Neural crest cell (in vitro differentiated cells): Measurements from ENCODE around the gene SIGLEC15. TPM values are rescaled to one million over a fixed set of nuclear protein-coding genes. Genes with fewer than 3 reads are reported as not detected.

Experiments
- DNase-seq: peaks from one replicate; pipeline ENCODE4 v3.0.0; 2021; ENCODE audit warnings: low read depth, mixed read lengths, low spot score
- H3K27ac Mint-ChIP-seq: one replicate; pipeline ENCODE4 v1.8.0; 2021; ENCODE audit warnings: mild to moderate bottlenecking, mixed read lengths; ENCODE audit not compliant: unreplicated experiment
- H3K27me3 Mint-ChIP-seq: 2 replicates; pipeline ENCODE4 v1.8.0; 2021; ENCODE audit warnings: low read depth, mild to moderate bottlenecking, mixed read lengths
- H3K36me3 Mint-ChIP-seq: 2 replicates; pipeline ENCODE4 v1.8.0; 2021; ENCODE audit warnings: low read depth, mild to moderate bottlenecking, mixed read lengths
- H3K4me1 Mint-ChIP-seq: 2 replicates; pipeline ENCODE4 v1.8.0; 2021; ENCODE audit warnings: mixed read lengths
- H3K4me3 Mint-ChIP-seq: one replicate; pipeline ENCODE4 v1.8.0; 2021; ENCODE audit warnings: mild to moderate bottlenecking, mixed read lengths
- H3K9me3 Mint-ChIP-seq: 2 replicates; pipeline ENCODE4 v1.8.0; 2021; ENCODE audit warnings: mixed read lengths
- CTCF ChIP-seq: fragments of 200-600 bp; sonication (generic); conservative IDR thresholded peaks from 2 replicates; pipeline ENCODE4 v1.5.0; 2021; ENCODE audit warnings: antibody characterized with exemption, mild to moderate bottlenecking
- total RNA-seq: library from RNA; stranded (reverse); gene quantifications from 2 replicates; pipeline ENCODE4 v1.2.1, GENCODE V29; 2021

SIGLEC15 gene
- total RNA-seq, 1 donor from 2014 or later, result not detected

DNA sequence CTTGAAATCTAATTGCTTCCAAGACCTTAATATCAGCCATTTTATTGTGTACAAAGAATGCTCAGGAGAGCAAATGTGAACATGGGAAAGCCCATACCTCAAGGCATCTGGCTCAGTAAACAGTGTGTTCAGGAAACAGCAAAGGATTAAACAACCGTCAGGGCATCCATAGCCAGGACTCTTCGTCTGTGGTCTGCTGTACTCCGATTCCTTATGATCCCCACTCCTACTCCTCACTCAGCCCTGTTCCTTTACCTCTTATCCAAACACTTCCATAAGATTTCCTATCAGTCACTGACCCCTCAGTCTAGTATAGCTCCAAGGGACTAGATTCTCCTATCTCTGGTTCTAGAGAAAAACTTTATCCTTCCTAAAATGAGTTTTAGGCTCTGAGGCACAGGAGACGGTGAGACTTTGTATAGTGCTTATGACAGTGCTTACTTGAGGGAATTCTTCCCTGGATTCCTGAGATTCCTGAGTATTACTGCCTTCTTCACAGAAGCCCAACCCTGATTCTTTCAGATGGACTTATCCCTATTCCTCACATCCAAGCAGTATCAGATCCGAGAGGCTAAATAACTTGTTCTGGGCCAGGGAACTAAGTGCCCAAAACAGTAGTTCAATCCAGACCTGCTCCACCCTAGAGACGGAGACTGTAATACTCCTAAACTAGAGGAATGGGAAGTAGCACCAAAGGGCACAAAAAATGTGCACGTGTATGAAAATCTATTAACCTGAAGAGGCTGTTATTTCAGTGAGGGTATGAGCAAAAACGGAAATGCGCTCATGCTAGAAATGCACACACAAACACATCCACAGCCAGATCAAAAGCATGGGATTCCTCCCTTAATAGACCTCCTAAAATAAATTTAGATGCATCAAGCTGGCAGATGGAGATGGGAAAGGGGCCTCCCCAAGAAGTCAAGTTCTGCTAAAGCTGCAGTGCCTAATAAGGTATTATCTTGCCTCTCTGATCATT, 42.1 kb upstream of the SIGLEC15 start:
- Mint-ChIP-seq H3K36me3 (no peaks in the 10 kb centered on the region), H3K9me3 (no peaks in the 10 kb centered on the region), H3K27ac (no peak overlapping the region), H3K4me3 (no peak overlapping the region), H3K27me3 (no peaks in the 10 kb centered on the region), H3K4me1 (no peaks in the 10 kb centered on the region)
- DNase-seq, result no peak
- no peak for TF ChIP-seq CTCF

- Mint-ChIP-seq H3K36me3 (no peaks in the 10 kb centered on the region), H3K9me3 (no peaks in the 10 kb centered on the region), H3K4me1 (no peaks in the 10 kb centered on the region), H3K4me3 (no peak overlapping the region), H3K27ac (no peak overlapping the region), H3K27me3 (no peaks in the 10 kb centered on the region)
- no peak for DNase-seq
- no peak for TF ChIP-seq CTCF
Measured at GRCh38 chr18:45785134-45785533, 40.3 kb upstream of the SIGLEC15 start.

- DNase-seq, result no peak
- Mint-ChIP-seq H3K27ac (no peak overlapping the region), H3K27me3 (no peaks in the 10 kb centered on the region), H3K9me3 (peaks cover 3% of the 10 kb centered on the region), H3K4me3 (no peak overlapping the region), H3K4me1 (no peaks in the 10 kb centered on the region), H3K36me3 (no peaks in the 10 kb centered on the region)
- no peak for TF ChIP-seq CTCF
Measured at GRCh38 chr18:45786941-45787340, 38.5 kb upstream of the SIGLEC15 start.

- H3K4me1 Mint-ChIP-seq, result no peaks in the 10 kb centered on the region
- H3K4me3 Mint-ChIP-seq, result no peak overlapping the region
- no peak for TF ChIP-seq CTCF
Measured at GRCh38 chr18:45787346-45787745, 38.1 kb upstream of the SIGLEC15 start.

DNA sequence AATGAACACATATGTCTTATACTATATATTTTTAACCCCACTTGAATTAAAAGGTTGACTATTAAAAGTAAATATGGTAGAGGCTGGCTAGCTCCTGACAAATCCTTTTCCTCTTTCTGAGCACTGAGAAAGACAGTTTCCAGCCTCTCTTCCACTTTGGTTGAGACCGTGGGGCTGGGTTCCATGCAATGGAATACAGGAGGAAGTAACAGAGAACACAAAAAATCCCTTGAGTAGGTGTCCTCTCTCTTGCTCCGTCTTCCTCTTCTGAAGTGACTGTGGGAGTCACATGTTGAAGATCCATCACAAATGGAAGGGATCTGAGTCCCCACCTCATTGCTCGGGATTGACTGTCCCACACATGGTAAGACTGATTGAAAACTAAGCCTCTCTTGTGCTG, 36.6 kb upstream of the SIGLEC15 start:
- Mint-ChIP-seq H3K4me3 (no peak overlapping the region), H3K36me3 (peaks cover 4% of the 10 kb centered on the region), H3K27me3 (no peaks in the 10 kb centered on the region), H3K27ac (no peak overlapping the region), H3K4me1 (no peaks in the 10 kb centered on the region), H3K9me3 (peaks cover 3% of the 10 kb centered on the region)
- no peak for DNase-seq
- TF ChIP-seq CTCF, result no peak

More at GRCh38 chr18:45787346-45787745, 38.1 kb upstream of the SIGLEC15 start:
- H3K9me3 Mint-ChIP-seq, result peaks cover 3% of the 10 kb centered on the region
- no peak overlapping the region for H3K27ac Mint-ChIP-seq
- H3K36me3 Mint-ChIP-seq, result no peaks in the 10 kb centered on the region
- DNase-seq, result no peak
- no peaks in the 10 kb centered on the region for H3K27me3 Mint-ChIP-seq
